ENCODE measurements around the gene NFIA.
"Not testable (repeated sequence)": the region's sequence is repeated elsewhere in the genome, so short reads cannot be mapped to it uniquely, and the experiment has no call there.

NFIA gene

DNA sequence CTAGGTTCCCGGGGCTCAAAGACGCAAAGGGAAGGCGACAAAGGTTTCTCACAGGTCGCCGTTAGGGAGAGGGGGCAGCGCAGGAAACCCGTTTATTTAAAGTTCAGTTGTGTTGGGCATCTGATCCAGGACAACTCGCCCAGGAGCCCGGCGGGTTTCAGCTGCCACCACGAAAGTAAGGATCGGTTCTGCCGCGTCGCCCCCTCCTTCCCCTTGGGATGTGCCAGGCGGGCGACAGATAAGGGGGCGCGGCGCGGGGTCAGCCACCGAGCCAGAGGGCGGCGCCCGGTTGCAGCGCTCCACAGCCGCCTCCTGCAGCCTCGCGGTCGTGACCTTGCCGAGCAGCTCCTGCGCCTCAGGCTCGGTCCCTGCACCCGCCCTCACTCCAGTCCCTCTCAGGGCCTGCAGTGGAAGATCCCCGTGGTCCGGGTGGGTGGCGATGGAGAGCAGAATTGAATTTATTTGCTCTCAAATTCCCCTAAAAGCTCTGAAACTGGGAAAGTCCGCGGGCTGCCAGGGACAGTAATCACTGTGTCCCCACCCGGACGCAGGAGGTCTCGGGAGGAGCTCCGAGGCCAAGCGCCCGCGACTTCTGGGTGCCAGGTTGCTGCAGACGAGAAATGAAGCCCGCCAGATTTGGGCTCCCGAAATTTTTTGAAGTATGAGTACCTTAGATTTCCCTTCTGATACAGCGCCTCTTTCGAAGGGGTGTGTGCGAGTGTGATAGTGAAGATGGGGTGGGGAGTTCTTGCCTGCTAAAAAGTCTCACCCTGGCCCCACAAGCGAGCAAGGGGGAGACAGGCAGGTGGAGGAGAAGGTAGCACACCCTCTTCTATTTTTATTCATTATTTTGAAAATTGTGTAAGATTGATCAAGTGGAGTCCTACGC, 28.4 kb upstream of the NFIA start:
- H3K4me3 ChIP-seq (ENCODE audit: low read depth, low read length), result peak overlapping the region; percentile 50
- TF ChIP-seq, protein P1, sequence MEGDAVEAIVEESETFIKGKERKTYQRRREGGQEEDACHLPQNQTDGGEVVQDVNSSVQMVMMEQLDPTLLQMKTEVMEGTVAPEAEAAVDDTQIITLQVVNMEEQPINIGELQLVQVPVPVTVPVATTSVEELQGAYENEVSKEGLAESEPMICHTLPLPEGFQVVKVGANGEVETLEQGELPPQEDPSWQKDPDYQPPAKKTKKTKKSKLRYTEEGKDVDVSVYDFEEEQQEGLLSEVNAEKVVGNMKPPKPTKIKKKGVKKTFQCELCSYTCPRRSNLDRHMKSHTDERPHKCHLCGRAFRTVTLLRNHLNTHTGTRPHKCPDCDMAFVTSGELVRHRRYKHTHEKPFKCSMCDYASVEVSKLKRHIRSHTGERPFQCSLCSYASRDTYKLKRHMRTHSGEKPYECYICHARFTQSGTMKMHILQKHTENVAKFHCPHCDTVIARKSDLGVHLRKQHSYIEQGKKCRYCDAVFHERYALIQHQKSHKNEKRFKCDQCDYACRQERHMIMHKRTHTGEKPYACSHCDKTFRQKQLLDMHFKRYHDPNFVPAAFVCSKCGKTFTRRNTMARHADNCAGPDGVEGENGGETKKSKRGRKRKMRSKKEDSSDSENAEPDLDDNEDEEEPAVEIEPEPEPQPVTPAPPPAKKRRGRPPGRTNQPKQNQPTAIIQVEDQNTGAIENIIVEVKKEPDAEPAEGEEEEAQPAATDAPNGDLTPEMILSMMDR (conservative IDR thresholded peaks at IDR 0.05; ENCODE audit: low read depth, low read length), result no peak
- no peak for DNase-seq (ENCODE audit: low read depth)

DNA sequence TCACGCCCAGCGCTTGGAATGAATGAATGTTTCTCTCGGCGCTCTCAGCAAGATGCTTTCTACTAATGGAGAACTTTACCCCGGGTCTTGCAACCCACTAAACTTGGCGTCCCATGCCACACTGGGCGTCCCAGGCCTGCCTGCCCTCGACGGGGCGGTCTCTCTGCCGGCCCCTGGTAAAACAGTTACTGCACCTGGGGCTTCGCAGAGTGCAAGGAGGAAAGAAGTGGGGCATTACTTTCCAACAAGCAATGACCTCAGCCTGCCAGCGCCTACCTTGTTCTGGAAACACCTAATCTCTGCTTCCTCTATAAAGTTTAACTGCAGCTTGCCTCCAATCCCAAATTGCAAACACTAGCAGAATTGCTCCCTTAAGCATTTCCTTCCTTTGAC, 27.8 kb upstream of the NFIA start:
- no peak overlapping the region for H3K4me3 ChIP-seq (ENCODE audit: low read depth, low read length)

DNA sequence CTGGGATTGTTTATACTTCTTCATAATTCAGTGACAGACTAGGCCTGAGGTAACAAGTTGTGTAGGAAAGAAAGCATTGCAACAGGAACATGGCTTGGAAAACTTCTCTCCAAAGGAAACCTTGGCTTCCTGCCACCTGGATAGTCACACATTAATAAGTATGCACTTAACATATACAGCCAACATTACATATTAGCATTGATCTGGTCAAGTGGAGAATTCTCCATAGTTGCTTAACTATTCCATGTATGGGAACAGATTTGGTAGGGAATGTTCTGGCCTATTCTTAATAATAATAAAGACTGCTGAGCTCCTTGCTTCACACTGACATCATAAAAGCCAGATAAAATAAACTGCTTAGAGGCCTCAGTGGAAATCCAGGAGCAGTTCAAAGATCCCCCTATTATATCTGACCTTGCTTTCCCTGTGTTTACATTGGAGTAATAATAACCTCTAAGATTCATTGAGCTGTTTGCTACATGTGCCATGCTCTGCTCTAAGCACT, 27.2 kb upstream of the NFIA start:
- TF ChIP-seq, protein P1 (conservative IDR thresholded peaks at IDR 0.05; ENCODE audit: low read depth, low read length), result no peak
- H3K4me3 ChIP-seq (ENCODE audit: low read depth, low read length), result no peak overlapping the region
- no peak for DNase-seq (ENCODE audit: low read depth)

More for the DNA sequence above, 27.8 kb upstream of the NFIA start:
- TF ChIP-seq, protein P1 (conservative IDR thresholded peaks at IDR 0.05; ENCODE audit: low read depth, low read length), result no peak
- DNase-seq (ENCODE audit: low read depth), result no peak

DNA sequence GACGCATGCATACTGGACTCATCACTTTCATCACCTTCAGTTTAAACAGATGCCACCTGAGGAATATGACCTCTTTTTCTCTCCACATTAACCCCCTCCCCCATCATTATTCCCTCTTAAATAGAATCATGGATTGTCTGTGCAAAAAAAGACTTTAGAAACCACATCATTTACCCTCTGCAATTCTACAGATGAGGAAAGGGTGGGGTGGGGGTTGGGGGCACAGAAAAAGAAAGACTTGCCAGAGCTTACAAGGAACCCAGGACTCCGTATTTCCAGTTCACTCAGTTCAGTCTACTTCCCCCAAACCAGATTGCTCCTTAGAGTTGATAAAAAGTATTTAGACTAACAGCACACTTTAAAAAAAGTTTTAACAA, 26.2 kb upstream of the NFIA start:
- no peak for DNase-seq (ENCODE audit: low read depth)
- H3K4me3 ChIP-seq (ENCODE audit: low read depth, low read length), result no peak overlapping the region
- TF ChIP-seq, protein P1 (conservative IDR thresholded peaks at IDR 0.05; ENCODE audit: low read depth, low read length), result no peak

DNA sequence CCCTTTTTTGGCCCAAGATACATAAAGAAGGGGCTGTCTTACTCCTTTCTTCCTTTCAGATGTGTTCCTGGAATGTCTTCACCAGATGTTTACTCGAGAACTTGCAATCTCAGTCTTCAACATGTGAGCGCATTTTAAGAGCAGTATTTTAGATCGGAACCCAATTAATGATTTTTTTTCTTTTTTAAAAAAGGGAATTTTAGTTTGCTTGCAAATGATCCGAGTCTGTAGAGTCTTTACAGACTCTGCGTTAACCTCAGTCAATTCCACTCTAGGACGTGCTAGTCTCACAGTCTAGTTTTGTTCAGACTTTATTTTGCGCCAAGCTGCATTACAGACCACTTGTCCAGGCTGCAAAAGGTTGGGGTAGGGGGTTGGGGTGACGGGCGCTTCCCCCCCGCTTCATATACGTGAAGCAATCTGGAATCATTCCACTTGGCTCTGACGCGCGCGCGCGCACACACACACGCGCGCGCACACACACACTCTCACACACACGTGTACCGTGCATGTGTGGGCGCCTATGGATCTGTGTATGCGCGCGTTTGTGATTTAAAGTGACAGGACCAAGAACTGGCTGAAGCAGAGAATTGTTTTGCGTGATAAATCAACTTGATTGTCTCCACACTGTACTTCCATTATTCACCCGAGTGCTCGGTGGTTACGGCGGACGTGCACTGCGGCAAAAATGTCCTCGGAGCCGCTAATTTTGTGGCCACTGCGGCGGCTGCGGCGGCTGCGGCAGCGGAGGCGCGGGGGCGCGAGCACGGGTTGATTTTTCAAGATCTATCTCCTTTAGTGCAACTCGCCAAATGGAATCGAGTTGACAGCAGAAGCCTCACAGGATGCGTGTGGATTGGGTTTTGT, 25.6 kb upstream of the NFIA start:
- TF ChIP-seq, protein P1 (conservative IDR thresholded peaks at IDR 0.05; ENCODE audit: low read depth, low read length), result no peak
- DNase-seq (ENCODE audit: low read depth), result peak; percentile 61
- H3K4me3 ChIP-seq (ENCODE audit: low read depth, low read length), result peak overlapping the region; percentile 76

DNA sequence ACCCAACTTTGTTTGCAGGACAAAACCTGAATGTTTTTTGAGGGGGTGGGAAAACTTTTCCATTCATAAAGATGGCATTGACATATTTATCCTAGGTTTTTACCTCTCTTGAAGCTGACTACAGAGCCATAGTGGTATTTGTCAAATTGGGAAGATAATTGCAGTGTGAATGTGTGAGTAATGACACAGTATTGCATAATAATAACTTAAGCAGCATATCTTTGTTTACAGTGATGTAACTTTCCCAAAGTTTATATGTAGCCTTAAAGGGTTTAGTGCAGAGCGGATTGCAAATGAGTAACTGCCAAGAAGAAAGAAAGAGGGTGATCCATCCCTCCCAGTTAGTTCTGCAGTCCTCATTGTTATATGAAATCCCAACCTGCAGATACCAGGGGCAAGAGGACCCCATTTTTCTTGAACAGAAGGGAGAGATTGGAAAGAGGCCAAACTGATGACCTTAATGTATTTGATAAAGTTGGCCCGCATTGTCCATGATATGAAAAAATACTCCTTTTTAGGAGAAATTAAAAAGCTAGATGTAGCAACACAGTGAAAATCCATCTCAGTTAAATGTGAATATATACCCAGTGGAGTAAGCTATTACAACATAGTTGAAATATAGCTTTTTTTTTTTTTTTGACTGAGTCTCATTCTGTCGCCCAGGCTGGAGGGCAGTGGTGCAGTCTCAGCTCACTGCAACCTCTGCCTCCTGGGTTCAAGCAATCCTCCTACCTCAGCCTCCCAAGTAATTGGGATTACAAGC, 23.7 kb upstream of the NFIA start:
- TF ChIP-seq, protein P1 (conservative IDR thresholded peaks at IDR 0.05; ENCODE audit: low read depth, low read length), result no peak
- no peak overlapping the region for H3K4me3 ChIP-seq (ENCODE audit: low read depth, low read length)
- peak; percentile 41 for DNase-seq (ENCODE audit: low read depth)

DNA sequence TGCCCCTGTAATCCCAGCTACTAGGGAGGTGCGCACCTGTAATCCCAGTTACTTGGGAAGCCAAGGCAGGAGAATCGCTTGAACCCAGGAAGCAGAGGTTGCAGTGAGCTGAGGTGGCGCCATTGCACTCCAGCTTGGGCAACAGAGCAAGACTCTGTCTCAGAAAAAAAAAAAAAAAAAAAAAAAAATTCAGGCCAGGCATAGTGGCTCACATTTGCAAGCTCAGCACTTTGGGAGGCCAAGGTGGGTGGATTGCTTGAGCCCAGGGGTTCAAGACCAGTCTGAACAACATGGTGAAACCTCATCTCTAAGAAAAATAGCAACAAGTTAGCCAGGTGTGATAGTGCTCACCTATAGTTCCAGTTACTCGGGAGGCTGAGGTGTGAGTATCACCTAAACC, 20.8 kb upstream of the NFIA start:
- not testable (repeated sequence) for H3K4me3 ChIP-seq (ENCODE audit: low read depth, low read length); DNase-seq (ENCODE audit: low read depth)

Measured in choroid plexus epithelial cell (primary cell).